Trophoblast cell (in vitro differentiated cells and primary cell): ENCODE measurements around the gene FDPS.

Experiments
- DNase-seq, 2 donors: peaks; one replicate each; pipeline ENCODE4 v3.0.0-alpha.2; 2016
- H2AFZ ChIP-seq: 2 replicates; pipeline ENCODE4 v1.6.1; 2013; ENCODE audit warnings: low read length, moderate library complexity, mild to moderate bottlenecking; ENCODE audit not compliant: insufficient read depth, poor library complexity
- H2AK5ac ChIP-seq: 2 replicates; pipeline ENCODE4 v1.6.1; 2013; ENCODE audit warnings: mild to moderate bottlenecking, low read length
- H2BK120ac ChIP-seq: 2 replicates; pipeline ENCODE4 v1.6.1; 2013; ENCODE audit warnings: low read length, mild to moderate bottlenecking, moderate library complexity; ENCODE audit not compliant: insufficient read depth, poor library complexity
- H2BK12ac ChIP-seq: 2 replicates; pipeline ENCODE4 v1.6.1; 2013; ENCODE audit warnings: mild to moderate bottlenecking, low read length, moderate library complexity
- H2BK5ac ChIP-seq: 2 replicates; pipeline ENCODE4 v1.6.1; 2013; ENCODE audit warnings: low read length, low read depth, moderate library complexity, mild to moderate bottlenecking; ENCODE audit not compliant: poor library complexity
- H3K14ac ChIP-seq: 2 replicates; pipeline ENCODE4 v1.6.1; 2013; ENCODE audit warnings: mild to moderate bottlenecking, low read length
- H3K18ac ChIP-seq: 2 replicates; pipeline ENCODE4 v1.6.1; 2013; ENCODE audit warnings: mild to moderate bottlenecking, low read length
- H3K23ac ChIP-seq: 2 replicates; pipeline ENCODE4 v1.6.1; 2013; ENCODE audit warnings: low read length
- H3K27ac ChIP-seq: 2 replicates; pipeline ENCODE4 v1.5.1; 2013; ENCODE audit warnings: low read depth, mild to moderate bottlenecking, inconsistent platforms, low read length, moderate library complexity
- H3K27me3 ChIP-seq: 2 replicates; pipeline ENCODE4 v1.6.1; 2013; ENCODE audit warnings: inconsistent platforms, mild to moderate bottlenecking, low read length, moderate library complexity; ENCODE audit not compliant: insufficient read depth
- H3K36me3 ChIP-seq, 2 experiments: 1 replicate in 1 of 2; 2 replicates in 1 of 2; pipeline ENCODE4 v1.6.1; 2013; ENCODE audit warnings: low read length in 2 of 2, mild to moderate bottlenecking in 2 of 2, moderate library complexity in 1 of 2; ENCODE audit not compliant: insufficient read depth in 2 of 2, control insufficient read depth in 1 of 2
- H3K4ac ChIP-seq: 2 replicates; pipeline ENCODE4 v1.6.1; 2013; ENCODE audit warnings: low read depth, mild to moderate bottlenecking, low read length, moderate library complexity
- H3K4me1 ChIP-seq, 2 experiments: 1 replicate in 1 of 2; 2 replicates in 1 of 2; pipeline ENCODE4 v1.6.1; 2013; ENCODE audit warnings: low read length in 2 of 2, mild to moderate bottlenecking in 2 of 2, moderate library complexity in 1 of 2; ENCODE audit not compliant: insufficient read depth in 2 of 2, control insufficient read depth in 1 of 2
- H3K4me2 ChIP-seq: 2 replicates; pipeline ENCODE4 v1.6.1; 2013; ENCODE audit warnings: inconsistent platforms, mild to moderate bottlenecking, low read length, moderate library complexity
- H3K4me3 ChIP-seq: 2 replicates; pipeline ENCODE4 v1.5.1; 2013; ENCODE audit warnings: mild to moderate bottlenecking, low read depth, low read length, inconsistent platforms
- H3K79me1 ChIP-seq: one replicate; pipeline ENCODE4 v1.6.1; 2013; ENCODE audit warnings: low read length
- H3K79me2 ChIP-seq: 2 replicates; pipeline ENCODE4 v1.6.1; 2013; ENCODE audit warnings: low read length, mild to moderate bottlenecking; ENCODE audit not compliant: control insufficient read depth, insufficient read depth, poor library complexity
- H3K9ac ChIP-seq: 2 replicates; pipeline ENCODE4 v1.6.1; 2013; ENCODE audit warnings: mild to moderate bottlenecking, low read length
- H3K9me3 ChIP-seq: 2 replicates; pipeline ENCODE4 v1.6.1; 2013; ENCODE audit warnings: low read depth, mild to moderate bottlenecking, control low read depth, inconsistent platforms, low read length; ENCODE audit not compliant: insufficient read depth
- H4K12ac ChIP-seq: 2 replicates; pipeline ENCODE4 v1.6.1; 2013; ENCODE audit warnings: low read depth, mild to moderate bottlenecking, low read length, moderate library complexity
- H4K8ac ChIP-seq: 2 replicates; pipeline ENCODE4 v1.6.1; 2013; ENCODE audit warnings: low read depth, mild to moderate bottlenecking, low read length, moderate library complexity
- H4K91ac ChIP-seq: one replicate; pipeline ENCODE4 v1.6.1; 2013; ENCODE audit warnings: low read depth, mild to moderate bottlenecking, low read length, moderate library complexity
- WGBS: extraction: QIAGEN DNeasy Blood & Tissue Kit; methylation state at CpG from one replicate; pipeline ENCODE4 v1.1.7; 2013; ENCODE audit warnings: missing lambda C conversion rate; ENCODE audit not compliant: insufficient read length, insufficient coverage; ENCODE audit errors: extremely low coverage; 5-methylcytosine and 5-hydroxymethylcytosine counted together

Gene FDPS

GRCh38 chr1:155297384-155297783, 11.3 kb upstream of the FDPS start:
- H3K23ac ChIP-seq: no peak overlapping the region

GRCh38 chr1:155300024-155300423, 8.6 kb upstream of the FDPS start:
- no peak overlapping the region for H3K14ac ChIP-seq
- H3K27me3 ChIP-seq: peaks cover 10% of the 10 kb centered on the region
- H2BK5ac ChIP-seq: no peak overlapping the region
- no peak overlapping the region for H3K9ac ChIP-seq
- H4K12ac ChIP-seq: no peak overlapping the region
- H3K79me2 ChIP-seq: no peaks in the 10 kb centered on the region
- no peak overlapping the region for H3K27ac ChIP-seq
- no peaks in the 10 kb centered on the region for H3K36me3 ChIP-seq
- no peak overlapping the region for H2BK12ac ChIP-seq
- H3K4me2 ChIP-seq: no peak overlapping the region
- no peak overlapping the region for H4K91ac ChIP-seq
- H3K4me1 ChIP-seq: no peaks in the 10 kb centered on the region
- H3K4me3 ChIP-seq: no peak overlapping the region
- no peak overlapping the region for H3K4ac ChIP-seq
- no peak overlapping the region for H2AK5ac ChIP-seq
- no peak overlapping the region for H3K18ac ChIP-seq
- H3K23ac ChIP-seq: no peak overlapping the region
- no peak for DNase-seq
- no peak overlapping the region for H2BK120ac ChIP-seq
- H2AFZ ChIP-seq: no peak overlapping the region
- no peak overlapping the region for H4K8ac ChIP-seq
- no CpG with 5 or more reads among the region's 8 CpGs for WGBS
- no peaks in the 10 kb centered on the region for H3K79me1 ChIP-seq
- no peaks in the 10 kb centered on the region for H3K9me3 ChIP-seq

More at GRCh38 chr1:155297384-155297783, 11.3 kb upstream of the FDPS start:
- Histone ChIP-seq H3K79me1 (no peaks in the 10 kb centered on the region), H3K4me2 (no peak overlapping the region), H3K9me3 (peaks cover 2% of the 10 kb centered on the region), H4K12ac (no peak overlapping the region), H3K79me2 (no peaks in the 10 kb centered on the region), H3K4me1 (no peaks in the 10 kb centered on the region), H3K27me3 (peaks cover 14% of the 10 kb centered on the region), H3K14ac (no peak overlapping the region), H3K18ac (no peak overlapping the region), H3K27ac (no peak overlapping the region), H2AK5ac (no peak overlapping the region), H3K4ac (no peak overlapping the region), H2BK5ac (no peak overlapping the region), H3K36me3 (no peaks in the 10 kb centered on the region), H3K4me3 (no peak overlapping the region), H2AFZ (no peak overlapping the region), H4K8ac (no peak overlapping the region), H3K9ac (no peak overlapping the region), H2BK12ac (no peak overlapping the region), H2BK120ac (no peak overlapping the region), H4K91ac (no peak overlapping the region)
- DNase-seq: no peak
- WGBS: no CpG with 5 or more reads among the region's 7 CpGs

DNA sequence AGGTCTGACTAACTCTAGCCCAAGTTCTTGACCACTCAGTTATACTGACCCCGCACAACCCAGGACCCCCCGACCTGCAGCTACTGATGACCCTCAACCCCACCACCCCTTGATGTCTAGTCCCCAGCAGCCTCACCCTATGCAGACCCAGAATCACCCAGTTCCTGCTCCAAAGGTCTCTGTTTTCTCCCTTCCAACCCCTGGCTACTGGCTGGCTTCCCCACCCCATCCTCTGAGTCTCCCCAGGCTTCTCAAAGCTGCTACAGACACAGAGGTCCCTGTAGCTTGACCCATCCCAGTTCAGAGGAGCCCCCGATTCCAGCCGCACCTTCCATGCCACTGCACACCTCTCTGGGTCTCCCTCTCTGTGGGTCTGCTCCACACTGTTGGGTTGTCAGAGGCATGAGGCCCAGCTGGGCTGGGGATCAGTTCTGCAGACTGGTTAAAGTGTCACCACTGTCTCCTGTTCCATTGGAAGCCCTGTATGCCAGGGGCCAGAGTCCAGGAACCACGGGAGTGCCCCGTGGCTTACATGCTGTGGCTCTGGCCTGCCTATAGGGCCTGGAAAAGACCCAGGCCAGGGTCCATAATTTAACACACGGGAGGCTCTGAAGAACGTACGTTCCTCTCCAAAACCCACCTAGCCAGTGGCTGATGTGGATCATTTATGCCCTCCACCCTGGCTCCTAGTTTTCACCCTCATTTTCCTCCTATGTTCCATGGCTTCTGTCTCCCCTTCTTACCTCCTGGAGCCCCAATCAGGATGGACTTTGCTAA, 7.9 kb upstream of the FDPS start:
- peaks cover 3% of the 10 kb centered on the region for H3K27me3 ChIP-seq
- no peak overlapping the region for H2BK12ac ChIP-seq
- no peaks in the 10 kb centered on the region for H3K9me3 ChIP-seq
- H3K23ac ChIP-seq: no peak overlapping the region
- WGBS: no CpG with 5 or more reads among the region's 9 CpGs
- H3K4ac ChIP-seq: no peak overlapping the region
- no peaks in the 10 kb centered on the region for H3K79me1 ChIP-seq
- H3K79me2 ChIP-seq: no peaks in the 10 kb centered on the region
- H3K27ac ChIP-seq: no peak overlapping the region
- no peaks in the 10 kb centered on the region for H3K36me3 ChIP-seq
- peaks cover under 1 to 3% of the 10 kb centered on the region in 2 experiments for H3K4me1 ChIP-seq
- H2AFZ ChIP-seq: no peak overlapping the region
- H3K18ac ChIP-seq: no peak overlapping the region
- H2BK120ac ChIP-seq: no peak overlapping the region
- no peak overlapping the region for H3K4me2 ChIP-seq
- no peak overlapping the region for H4K12ac ChIP-seq
- H4K8ac ChIP-seq: no peak overlapping the region
- H2AK5ac ChIP-seq: no peak overlapping the region
- no peak overlapping the region for H2BK5ac ChIP-seq
- H3K14ac ChIP-seq: no peak overlapping the region
- no peak overlapping the region for H3K4me3 ChIP-seq
- H4K91ac ChIP-seq: no peak overlapping the region
- no peak for DNase-seq
- H3K9ac ChIP-seq: no peak overlapping the region

DNA sequence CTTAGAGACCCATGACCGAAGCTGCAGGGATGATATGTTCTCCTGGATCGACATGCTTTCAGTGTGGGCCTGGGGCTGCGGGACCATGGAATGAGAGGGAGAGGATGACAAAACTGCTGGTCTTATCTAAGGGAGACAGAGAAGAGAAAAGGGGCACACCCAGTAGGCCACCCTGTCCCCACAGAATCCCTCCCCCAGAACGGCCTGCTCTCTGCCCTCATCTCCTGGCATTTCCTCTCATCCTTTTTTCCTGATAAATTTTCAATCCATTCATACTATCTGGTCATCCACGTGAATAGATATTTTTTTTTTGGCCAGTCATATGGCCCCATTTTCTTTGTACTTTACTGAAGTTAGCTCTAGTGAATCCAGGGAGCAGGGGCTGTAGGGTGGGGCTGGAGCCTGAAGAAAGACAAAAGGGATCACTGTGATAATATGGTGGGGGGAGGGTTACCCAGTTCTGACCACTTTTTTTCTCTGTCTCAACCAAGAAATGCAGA, 7.3 kb upstream of the FDPS start, which contains the start of gene PKLR:
TSS of gene PKLR (minus strand) at position 97 of the 500 bp plus-strand sequence. CDS start at position 54, 43 bp downstream.
- H3K9me3 ChIP-seq: no peaks in the 10 kb centered on the region
- H3K79me2 ChIP-seq: no peaks in the 10 kb centered on the region
- no peak within 1 kb of the TSS for H2BK5ac ChIP-seq
- no peak within 1 kb of the TSS for H3K18ac ChIP-seq
- WGBS: no CpG with 5 or more reads among the region's 5 CpGs
- H3K4ac ChIP-seq: no peak within 1 kb of the TSS
- no peak within 1 kb of the TSS for H4K12ac ChIP-seq
- no peak for DNase-seq
- H3K27ac ChIP-seq: no peak within 1 kb of the TSS
- H3K36me3 ChIP-seq: no peaks in the 10 kb centered on the region
- no peak within 1 kb of the TSS for H2BK12ac ChIP-seq
- H3K23ac ChIP-seq: no peak within 1 kb of the TSS
- H4K91ac ChIP-seq: no peak within 1 kb of the TSS
- no peak within 1 kb of the TSS for H3K14ac ChIP-seq
- H3K79me1 ChIP-seq: peaks cover 2% of the 10 kb centered on the region
- H3K4me1 ChIP-seq: peaks cover 7 to 10% of the 10 kb centered on the region in 2 experiments
- no peaks in the 10 kb centered on the region for H3K27me3 ChIP-seq
- no peak within 1 kb of the TSS for H3K4me3 ChIP-seq
- no peak within 1 kb of the TSS for H4K8ac ChIP-seq
- H2AFZ ChIP-seq: no peak within 1 kb of the TSS
- H3K4me2 ChIP-seq: no peak within 1 kb of the TSS
- no peak within 1 kb of the TSS for H2BK120ac ChIP-seq
- no peak within 1 kb of the TSS for H3K9ac ChIP-seq
- H2AK5ac ChIP-seq: no peak within 1 kb of the TSS
